K562 (cell line): ENCODE measurements around the gene DRD2. TPM values are rescaled to one million over a fixed set of nuclear protein-coding genes. Genes with fewer than 3 reads are reported as not detected.

Source experiments
- ATAC-seq: fragments of 200-7000 bp; cut with Tn5 transposase; 3 replicates; pipeline ENCODE4 v1.9.1; 2020; ENCODE audit warnings: moderate library complexity
- BruUV-seq: library from RNA; stranded (reverse); fragments of 400-500 nt; replicated peaks from 2 replicates; lab custom pipeline; 2021; lab: Mats Ljungman, UMichigan
- CTCF ChIA-PET: fragments of 300-600 bp; formaldehyde crosslinking; extraction: SDS; loops from one replicate; lab custom pipeline; 2021; ENCODE audit warnings: low intra/inter-chr PET ratio; lab: Yijun Ruan, JAX
- POLR2A ChIA-PET: fragments of 300-600, 350-650 bp; sonication (Branson Sonifier 250); formaldehyde crosslinking; extraction: SDS; loops from one replicate; lab custom pipeline; 2021; ENCODE audit warnings: antibody characterized with exemption, inconsistent platforms; lab: Yijun Ruan, JAX
- DNase-seq, 4 experiments: peaks; one replicate each; pipeline versions ENCODE4 v3.0.0 to v3.0.0-alpha.2; 2011 to 2018; ENCODE audit warnings: low spot score in 3 of 4, mixed read lengths in 3 of 4; ENCODE audit errors: extremely low read depth in 1 of 4
- FAIRE-seq: peaks from 2 replicates; lab custom pipeline; 2011; peaks lifted over from hg19 to GRCh38; lab: Jason Lieb, UNC
- H2AFZ ChIP-seq: 2 replicates; pipeline ENCODE4 v1.6.0; 2011; ENCODE audit warnings: low read depth, low read length, control low read depth, inconsistent platforms
- H3K27ac ChIP-seq: fragments of 200-600 bp; 3 replicates; pipeline ENCODE4 v1.8.0; 2011; ENCODE audit warnings: low read depth, mild to moderate bottlenecking, control low read depth, inconsistent platforms, low read length, moderate library complexity, mixed read lengths; ENCODE audit errors: extremely low read depth
- H3K27me3 ChIP-seq, 2 experiments: fragments of 300-600 bp in 1 of 2; 2 replicates in 1 of 2; 3 replicates in 1 of 2; pipeline versions ENCODE4 v1.6.0 to v1.8.0; 2011; ENCODE audit warnings: inconsistent platforms in 2 of 2, low read length in 2 of 2, mild to moderate bottlenecking in 1 of 2, mixed read lengths in 1 of 2, moderate library complexity in 1 of 2; ENCODE audit not compliant: control insufficient read depth in 2 of 2, insufficient read depth in 2 of 2
- H3K36me3 ChIP-seq: fragments of 300-600 bp; 3 replicates; pipeline ENCODE4 v1.8.0; 2011; ENCODE audit warnings: mild to moderate bottlenecking, low read length, inconsistent platforms; ENCODE audit not compliant: control insufficient read depth, insufficient read depth
- H3K4me1 ChIP-seq, 2 experiments: fragments of 200-600 bp in 1 of 2; replicated peaks in 1 of 2; 2 replicates in 1 of 2; 3 replicates in 1 of 2; pipeline versions ENCODE4 v1.5.1 to v1.8.0; 2011; ENCODE audit warnings: inconsistent platforms in 2 of 2, low read length in 2 of 2, mild to moderate bottlenecking in 1 of 2, mixed read lengths in 1 of 2, moderate library complexity in 1 of 2; ENCODE audit not compliant: control insufficient read depth in 2 of 2, insufficient read depth in 2 of 2
- H3K4me2 ChIP-seq: 2 replicates; pipeline ENCODE4 v1.6.1; 2011; ENCODE audit warnings: low read length, control low read depth, inconsistent platforms, mixed read lengths; ENCODE audit not compliant: insufficient read depth
- H3K4me3 ChIP-seq: fragments of 200-600 bp; sonication (generic), shearing (Covaris generic); 2 replicates; pipeline ENCODE4 v1.5.1; 2016; ENCODE audit warnings: control low read depth, inconsistent platforms
- H3K79me2 ChIP-seq: fragments of 200-600 bp; 3 replicates; pipeline ENCODE4 v1.8.0; 2011; ENCODE audit warnings: low read length, inconsistent platforms; ENCODE audit not compliant: control insufficient read depth, insufficient read depth
- H3K9ac ChIP-seq, 2 experiments: 2 replicates each; pipeline versions ENCODE4 v1.6.0 to v1.6.1; 2011; ENCODE audit warnings: low read depth in 2 of 2, low read length in 2 of 2, control low read depth in 1 of 2, inconsistent platforms in 1 of 2, mild to moderate bottlenecking in 1 of 2, mixed read lengths in 1 of 2; ENCODE audit not compliant: insufficient read depth in 1 of 2
- H3K9me1 ChIP-seq: one replicate; pipeline ENCODE4 v1.6.0; 2011; ENCODE audit warnings: inconsistent platforms, mild to moderate bottlenecking, low read length, moderate library complexity; ENCODE audit not compliant: control insufficient read depth, insufficient read depth
- H3K9me3 ChIP-seq: replicated peaks from 2 replicates; pipeline ENCODE4 v1.5.1; 2011; ENCODE audit warnings: low read depth, low read length, inconsistent platforms; ENCODE audit not compliant: control insufficient read depth, insufficient read depth
- H4K20me1 ChIP-seq: replicated peaks from 2 replicates; pipeline ENCODE4 v1.6.1; 2011; ENCODE audit warnings: low read length, inconsistent platforms, mixed read lengths; ENCODE audit not compliant: control insufficient read depth, insufficient read depth
- BRCA1 ChIP-seq, 2 experiments: fragments of 450-650 bp in 1 of 2; sonication (generic) in 1 of 2; formaldehyde crosslinking in 1 of 2; IDR thresholded peaks; 2 replicates each; pipeline versions ENCODE4 v1.5.0 to v1.6.1; 2017 to 2020; ENCODE audit warnings: mild to moderate bottlenecking in 1 of 2, missing genetic modification reagents in 1 of 2
- CHD7 ChIP-seq: fragments of 200-600 bp; sonication (generic); IDR thresholded peaks from one replicate; pipeline ENCODE4 v1.6.1; 2012; ENCODE audit warnings: mild to moderate bottlenecking, low read depth, low read length, inconsistent platforms
- EGR1 ChIP-seq: fragments of 450-650 bp; conservative IDR thresholded peaks from 2 replicates; pipeline ENCODE4 v1.6.1; 2017; ENCODE audit warnings: mild to moderate bottlenecking
- FOSL1 ChIP-seq: fragments of 200-800 bp; sonication (Bioruptor generic); conservative IDR thresholded peaks from 2 replicates; pipeline ENCODE4 v1.6.1; 2016; ENCODE audit warnings: missing genetic modification characterization, missing compliant biosample characterization
- HLTF ChIP-seq: fragments of 450-650 bp; IDR thresholded peaks from 2 replicates; pipeline ENCODE4 v1.6.1; 2016
- KLF1 ChIP-seq: fragments of 450-650 bp; IDR thresholded peaks from 2 replicates; pipeline ENCODE4 v1.6.1; 2016; ENCODE audit warnings: missing genetic modification characterization, missing compliant biosample characterization
- MIER1 ChIP-seq: fragments of 450-650 bp; IDR thresholded peaks from 2 replicates; pipeline ENCODE4 v1.6.1; 2016; ENCODE audit warnings: antibody characterized with exemption, mild to moderate bottlenecking, low read depth
- RAD21 ChIP-seq, 2 experiments: fragments of 250-450 bp in 1 of 2; fragments of 450-650 bp in 1 of 2; sonication (Bioruptor Pico) in 1 of 2; formaldehyde crosslinking in 1 of 2; IDR thresholded peaks in 1 of 2; conservative IDR thresholded peaks in 1 of 2; 2 replicates each; pipeline versions ENCODE4 v1.4.0 to v1.8.0; 2020 to 2022; ENCODE audit warnings: mild to moderate bottlenecking in 2 of 2, moderate library complexity in 1 of 2
- RBM34 ChIP-seq: fragments of 200-400 bp; formaldehyde crosslinking; IDR thresholded peaks from 2 replicates; pipeline ENCODE4 v1.6.1; 2018; ENCODE audit warnings: low read length, borderline replicate concordance; ENCODE audit not compliant: insufficient read depth
- SMAD1 ChIP-seq: fragments of 150-350 bp; IDR thresholded peaks from 2 replicates; pipeline ENCODE4 v1.6.1; 2014; ENCODE audit warnings: low read length, low read depth; ENCODE audit not compliant: partially characterized antibody
- ZKSCAN3 ChIP-seq: fragments of 250-450 bp; sonication (Bioruptor Pico); IDR thresholded peaks from 2 replicates; pipeline ENCODE4 v1.4.0; 2020
- ZNF75A ChIP-seq: fragments of 450-650 bp; formaldehyde crosslinking; IDR thresholded peaks from 2 replicates; pipeline ENCODE4 v1.4.0; 2020; ENCODE audit warnings: mild to moderate bottlenecking
- WGBS: fragments of 100-300 bp; shearing (Covaris generic); methylation state at CpG from one replicate; pipeline ENCODE4 v1.1.6; 2016; ENCODE audit warnings: low coverage, mixed read lengths; ENCODE audit not compliant: insufficient coverage; ENCODE audit errors: missing lambda C conversion rate; 5-methylcytosine and 5-hydroxymethylcytosine counted together
- in situ Hi-C: fragments of 300-500 bp; cut with MboI; formaldehyde crosslinking; loops from 4 replicates; pipeline ENCODE4 v1.15.0; 2018; ENCODE audit warnings: inconsistent platforms, mixed read lengths
- intact Hi-C: fragments of 100-400 bp; cut with micrococcal nuclease; formaldehyde crosslinking; loops from 2 replicates; pipeline ENCODE4 v1.14.2; 2022
- polyA plus RNA-seq, 8 experiments: library from polyadenylated mRNA; depleted of rRNA in 4 of 8; stranded (reverse) in 5 of 8; unstranded in 3 of 8; fragments of >200 nt; fragmentation: Nextera tagmentation in 2 of 8; fragmentation: Illumina TruSeq in 1 of 8; extraction: Ambion mirVana in 2 of 8; extraction: Trizol in 1 of 8; gene quantifications; 2 replicates each; pipeline versions ENCODE4 v1.2.1 to v1.2.3, GENCODE V29; 2011 to 2014; ENCODE audit warnings: inconsistent platforms in 1 of 8, missing spikeins in 1 of 8
- total RNA-seq, 7 experiments: library from RNA; depleted of rRNA in 6 of 7; stranded (reverse); fragments of >200 nt in 6 of 7; fragmentation: Illumina TruSeq in 2 of 7; extraction: Trizol in 2 of 7; gene quantifications; 2 replicates each; pipeline versions ENCODE4 v1.2.1 to v1.2.3, GENCODE V29; 2011 to 2021; ENCODE audit warnings: low replicate concordance in 1 of 7

Gene DRD2
- total and polyA plus RNA-seq, 9 of the 15 experiments (the other 6 are each of a cell fraction or from before 2014, with no cell fraction given): not detected

- no peak for TF ChIP-seq FOSL1 (tag)
Measured at GRCh38 chr11:113506893-113507292, 31.7 kb upstream of the DRD2 start (continued).

GRCh38 chr11:113506461-113506860 lies 31.3 kb upstream of the DRD2 start:
- ChIA-PET POLR2A (no interaction called here), CTCF (no interaction called here)
- no peaks in the 10 kb centered on the region for H3K4me1 ChIP-seq
- H2AFZ ChIP-seq: no peak overlapping the region
- H3K4me2 ChIP-seq: no peak overlapping the region
- no peak for DNase-seq
- H3K36me3 ChIP-seq: no peaks in the 10 kb centered on the region
- H3K9ac ChIP-seq: no peak overlapping the region
- intact Hi-C loops: no loop called here
- BruUV-seq: no TSS peak
- ATAC-seq: no peak
- H4K20me1 ChIP-seq: no peaks in the 10 kb centered on the region
- H3K4me3 ChIP-seq: no peak overlapping the region
- H3K27me3 ChIP-seq: peaks cover 5 to 12% of the 10 kb centered on the region in 2 experiments; a peak in 4 of 5 replicates
- 4% methylated on average over 6 of the region's 6 CpGs for WGBS
- in situ Hi-C loops: no loop called here
- H3K79me2 ChIP-seq: no peaks in the 10 kb centered on the region
- no peaks in the 10 kb centered on the region for H3K9me3 ChIP-seq
- no peaks in the 10 kb centered on the region for H3K9me1 ChIP-seq
- no peak for FAIRE-seq
- H3K27ac ChIP-seq: no peak overlapping the region
- TF ChIP-seq BRCA1 (IDR thresholded peaks at IDR 0.05): no peak
- TF ChIP-seq BRCA1 (CRISPR knock-in tag; IDR thresholded peaks at IDR 0.05): no peak
- no peak for TF ChIP-seq EGR1
- TF ChIP-seq ZNF75A (CRISPR knock-in tag): no peak
- no peak for TF ChIP-seq SMAD1
- TF ChIP-seq CHD7: no peak
- TF ChIP-seq MIER1: no peak
- no peak for TF ChIP-seq KLF1
- TF ChIP-seq RBM34: no peak
- no peak for TF ChIP-seq RAD21 (CRISPR knock-in tag; conservative IDR thresholded peaks at IDR 0.05 in 1 of 2, IDR thresholded peaks at IDR 0.05 in 1 of 2)
- TF ChIP-seq ZKSCAN3 (CRISPR knock-in tag): no peak
- no peak for TF ChIP-seq HLTF
